Right ventricle myocardium superior (tissue), 1 donor: ENCODE results near the gene COL5A1. TPM values are rescaled to one million over a fixed set of nuclear protein-coding genes. Genes with fewer than 3 reads are reported as not detected.

Experiments used
- ATAC-seq: fragments of 200-7000 bp; cut with Tn5 transposase; one replicate; pipeline ENCODE4 v1.9.1; 2020; ENCODE audit warnings: mild to moderate bottlenecking; ENCODE audit not compliant: poor library complexity
- DNase-seq: peaks from one replicate; pipeline ENCODE4 v3.0.0-alpha.2; 2020
- intact Hi-C: fragments of 100-400 bp; cut with DNase I; formaldehyde crosslinking; loops from one replicate; pipeline ENCODE4 v1.11.2; 2022
- total RNA-seq: library from RNA; stranded (reverse); fragmentation: NEBNext Ultra II Directional; extraction: Animal tissue kit (Norgen Biotek cat#: 25700); gene quantifications from one replicate; pipeline ENCODE4 v1.2.1, GENCODE V29; 2021
- donor health status: DM: no; HTN: yes; CAD: no; lungs with severe emphysema.

Gene COL5A1
- total RNA-seq, 1 donor from 2014 or later = 12.7 TPM

DNA sequence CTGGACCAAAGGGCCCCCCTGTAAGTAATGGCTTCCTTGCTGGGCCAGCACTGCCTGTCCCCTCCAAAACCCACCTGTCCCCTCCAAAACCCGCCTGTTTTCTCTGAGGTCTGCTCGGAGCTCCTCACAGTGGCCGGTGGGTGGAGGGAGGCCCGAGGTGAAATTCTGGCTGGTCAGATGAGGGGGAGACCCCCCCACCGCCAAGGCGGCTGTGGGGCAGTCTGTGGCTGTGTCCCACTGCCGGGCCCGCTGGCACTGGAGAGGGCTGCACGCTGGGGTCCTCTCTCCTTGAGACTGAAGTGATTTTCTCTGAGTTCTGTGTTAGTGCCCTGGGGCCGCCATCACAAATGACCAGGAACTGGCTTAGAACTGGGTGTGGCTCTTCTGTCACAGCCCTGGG is 155.3 kb downstream of the COL5A1 start:
- no peak for ATAC-seq
- no peak for DNase-seq
- intact Hi-C loops = no loop called here

GRCh38 chr9:134800791-134801339 is 159.3 kb downstream of the COL5A1 start:
- peak; percentile 90 for ATAC-seq
- intact Hi-C loops = no loop called here
- DNase-seq = peak; percentile 72

DNA sequence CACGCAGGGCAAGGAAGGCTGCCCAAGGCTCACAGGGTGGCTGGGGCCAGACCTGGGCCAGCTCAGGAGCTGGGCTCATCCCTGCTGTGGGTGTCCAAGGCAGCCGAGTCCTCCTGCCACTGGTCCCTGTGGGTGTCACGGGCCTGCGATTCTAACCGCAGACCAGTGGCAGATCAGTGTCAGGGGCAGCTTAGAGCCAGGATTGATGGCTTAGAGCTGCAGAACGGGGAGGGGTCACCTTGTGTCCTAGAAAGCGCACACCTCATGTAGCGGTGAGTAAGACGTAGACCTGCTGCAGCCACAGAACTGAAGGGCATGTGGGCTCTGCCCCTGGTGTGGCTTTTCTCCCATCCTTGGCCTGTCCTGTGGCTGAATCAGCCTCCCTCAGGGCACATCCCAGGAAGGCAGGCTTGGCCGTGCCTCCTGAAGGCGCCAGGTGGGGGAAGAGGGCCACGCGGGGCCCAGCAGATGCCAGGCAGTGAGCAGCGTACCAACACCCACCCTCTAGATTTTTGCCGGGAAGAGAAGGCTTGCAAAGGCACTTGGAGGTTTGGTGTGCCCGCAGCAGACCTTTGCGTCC is 160.7 kb downstream of the COL5A1 start:
- DNase-seq (no peak), ATAC-seq (no peak)
- intact Hi-C loops = no loop called here

DNA sequence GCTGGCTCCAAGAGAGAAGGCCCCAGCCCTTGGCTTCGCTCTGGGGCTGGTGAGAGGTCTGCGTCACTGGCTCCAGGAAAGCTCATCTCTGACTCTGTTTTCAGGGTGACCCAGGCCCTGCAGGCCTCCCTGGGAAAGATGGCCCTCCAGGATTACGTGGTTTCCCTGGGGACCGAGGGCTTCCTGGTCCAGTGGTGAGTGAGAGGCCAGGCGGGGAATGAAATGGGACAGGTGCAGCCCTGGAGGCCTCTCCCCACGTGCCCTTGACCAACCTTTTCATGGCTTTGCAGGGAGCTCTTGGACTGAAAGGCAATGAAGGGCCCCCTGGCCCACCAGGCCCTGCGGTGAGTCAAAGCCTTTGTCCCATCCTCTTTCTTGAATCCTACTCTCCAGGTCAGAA is 163.3 kb downstream of the COL5A1 start:
- intact Hi-C loops = no loop called here
- no peak for ATAC-seq
- no peak for DNase-seq

- ATAC-seq = peak; percentile 56
- intact Hi-C loops = no loop called here
- DNase-seq = no peak
Observed at GRCh38 chr9:134807716-134808446, 166.3 kb downstream of the COL5A1 start.

DNA sequence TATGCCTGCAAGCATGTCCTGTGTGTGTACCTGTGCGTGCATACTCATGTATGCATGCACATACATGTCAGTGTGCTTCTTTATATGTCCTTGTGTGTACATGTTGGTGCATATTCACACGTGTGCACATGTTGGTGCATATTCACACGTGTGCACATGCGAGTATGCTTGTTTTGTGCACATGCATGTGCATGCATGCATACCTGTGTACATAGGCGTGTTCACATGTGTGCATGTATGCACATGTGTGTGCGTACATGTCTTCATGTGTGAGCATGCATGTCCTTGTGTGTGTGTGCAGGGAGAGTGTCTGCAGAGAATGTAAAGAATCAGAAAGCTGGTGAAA is 166.8 kb downstream of the COL5A1 start:
- no peak for ATAC-seq
- no peak for DNase-seq
- intact Hi-C loops = no loop called here

DNA sequence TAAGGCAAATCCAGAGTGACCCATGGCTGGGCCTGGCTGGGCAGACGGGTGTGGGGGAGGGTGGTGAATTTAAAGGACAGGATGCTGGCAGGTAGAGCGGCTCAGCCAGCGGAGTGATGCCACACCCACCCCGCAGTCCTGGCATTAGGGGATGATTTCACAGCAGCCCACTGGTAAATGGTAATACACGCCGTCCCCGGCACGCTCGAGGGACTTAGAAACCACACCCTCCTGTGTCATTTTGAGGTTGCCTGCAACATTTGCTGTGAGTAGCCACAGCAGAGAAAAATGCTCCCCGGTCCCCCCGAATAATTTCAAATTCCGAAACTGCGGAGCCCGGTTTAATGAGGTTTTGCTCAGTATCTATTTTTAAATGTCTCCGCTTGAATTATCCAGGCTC is 167.7 kb downstream of the COL5A1 start:
- intact Hi-C loops = no loop called here
- DNase-seq (no peak), ATAC-seq (no peak)

DNA sequence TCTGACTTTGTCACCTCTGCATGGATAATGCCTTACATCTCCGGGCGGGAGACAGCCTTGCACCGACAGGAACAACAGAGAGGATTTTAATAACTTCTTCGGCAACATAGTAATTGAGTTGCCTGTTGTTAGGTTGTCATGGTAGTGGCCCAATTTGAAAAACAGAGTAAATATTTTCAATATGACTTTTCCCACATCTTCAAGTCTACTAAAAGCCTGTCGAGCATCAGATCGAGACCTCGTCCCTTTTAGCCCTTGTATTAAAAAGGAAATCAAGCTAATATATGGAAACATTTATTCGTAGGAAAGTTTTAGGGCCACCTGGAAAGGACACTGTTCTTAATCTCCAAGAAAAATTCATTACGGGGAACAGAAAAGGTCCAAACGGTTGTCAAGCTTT is 168.2 kb downstream of the COL5A1 start:
- DNase-seq (no peak), ATAC-seq (no peak)
- intact Hi-C loops = no loop called here

DNA sequence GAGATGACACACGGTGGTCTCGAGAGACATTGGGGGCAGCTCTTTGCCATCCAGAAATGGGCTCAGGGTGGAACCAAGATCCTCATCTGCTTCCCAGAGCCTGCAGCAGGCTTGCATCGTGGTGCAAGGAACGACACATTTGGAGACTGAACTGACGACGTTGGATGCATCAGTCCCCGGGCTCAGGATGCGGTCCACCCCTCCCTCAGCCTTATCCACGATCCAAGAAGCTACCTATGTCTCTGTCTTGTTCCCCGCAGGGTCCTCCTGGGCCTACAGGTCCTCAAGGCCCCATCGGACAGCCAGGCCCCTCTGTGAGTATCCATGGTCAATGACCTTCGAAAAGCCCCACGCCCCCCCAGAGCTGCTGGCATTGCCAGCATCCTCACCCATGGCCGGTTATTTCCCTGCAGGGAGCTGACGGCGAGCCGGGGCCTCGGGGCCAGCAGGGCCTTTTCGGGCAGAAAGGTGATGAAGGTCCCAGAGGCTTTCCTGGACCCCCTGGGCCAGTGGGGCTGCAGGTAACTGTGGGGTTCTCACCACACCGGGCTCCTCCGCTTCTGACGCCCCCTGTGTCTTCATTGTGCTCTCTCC is 169.6 kb downstream of the COL5A1 start:
- no peak for DNase-seq
- intact Hi-C loops = no loop called here
- no peak for ATAC-seq

- intact Hi-C loops = no loop called here
- no peak for DNase-seq
- no peak for ATAC-seq
Observed at GRCh38 chr9:134811673-134812342, 170.2 kb downstream of the COL5A1 start.

DNA sequence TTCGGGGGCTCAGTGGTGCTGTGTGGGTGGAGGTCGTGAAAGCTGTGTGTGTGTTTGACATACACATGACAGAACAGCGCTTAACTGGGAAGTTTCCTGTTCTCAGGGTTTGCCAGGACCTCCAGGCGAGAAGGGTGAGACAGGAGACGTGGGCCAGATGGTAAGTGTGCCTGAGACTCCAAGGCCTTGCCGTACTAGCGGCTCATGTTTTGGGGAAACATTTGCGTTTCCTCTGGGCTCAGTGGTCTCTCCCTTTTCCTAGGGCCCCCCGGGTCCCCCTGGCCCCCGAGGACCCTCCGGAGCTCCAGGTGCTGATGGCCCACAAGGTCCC is 170.7 kb downstream of the COL5A1 start:
- no peak for ATAC-seq
- intact Hi-C loops = no loop called here
- DNase-seq = no peak

DNA sequence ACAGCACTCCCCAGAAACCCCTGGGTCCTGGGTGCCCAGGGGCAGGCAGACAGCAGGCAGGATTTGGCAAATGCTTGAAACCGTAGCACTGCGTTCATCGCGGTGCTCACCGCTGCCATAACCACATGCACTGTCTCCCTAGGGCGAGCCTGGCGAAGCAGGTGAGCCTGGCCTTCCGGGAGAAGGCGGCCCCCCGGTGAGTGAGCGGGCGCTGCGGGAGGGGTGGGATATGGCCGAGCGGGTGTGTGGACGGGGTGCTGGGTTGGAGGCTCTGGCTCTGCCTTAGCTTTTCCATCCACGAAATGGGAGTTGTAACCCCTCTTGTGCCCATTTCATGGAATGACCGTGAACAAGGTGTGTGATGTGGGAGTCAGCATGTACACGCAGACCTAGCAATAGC is 172.2 kb downstream of the COL5A1 start:
- intact Hi-C loops = no loop called here
- ATAC-seq (no peak), DNase-seq (no peak)

GRCh38 chr9:134814598-134815215 is 173.1 kb downstream of the COL5A1 start:
- intact Hi-C loops = no loop called here
- ATAC-seq = no peak
- DNase-seq = no peak

DNA sequence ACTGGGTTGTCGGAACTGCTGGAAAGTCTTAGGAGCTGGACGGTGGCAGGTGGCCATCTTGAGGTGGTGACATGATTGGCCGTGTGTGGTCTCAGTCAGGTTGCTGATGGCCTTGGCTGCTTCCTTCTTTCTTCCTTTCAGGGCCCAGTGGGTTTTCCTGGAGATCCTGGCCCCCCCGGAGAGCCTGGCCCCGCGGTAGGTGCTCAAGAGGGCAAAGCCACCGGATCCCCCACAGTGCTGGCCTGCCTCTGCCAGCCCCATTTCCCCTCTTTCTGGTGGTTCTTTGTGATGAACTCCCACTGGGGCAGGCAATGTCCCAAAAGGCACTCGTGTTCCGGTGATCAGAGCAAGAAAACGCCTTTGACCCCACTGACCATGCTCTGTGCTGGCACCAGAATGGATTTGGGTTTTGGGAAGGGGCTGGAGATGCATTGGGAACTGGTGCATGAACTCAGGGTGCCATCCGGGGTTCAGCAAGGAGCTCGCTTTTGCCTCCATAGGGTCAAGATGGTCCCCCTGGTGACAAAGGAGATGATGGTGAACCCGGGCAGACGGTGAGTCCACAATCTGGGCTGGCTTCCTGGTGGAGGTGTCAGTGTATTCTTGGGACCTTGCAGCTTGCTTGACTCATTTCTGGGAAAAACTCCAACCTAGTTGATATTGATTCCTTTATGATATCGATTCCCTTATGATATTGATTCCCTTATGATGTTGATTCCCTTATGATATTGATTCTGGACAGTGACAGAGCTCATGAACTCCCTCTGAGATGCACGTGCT is 174.0 kb downstream of the COL5A1 start:
- intact Hi-C loops = no loop called here
- ATAC-seq = no peak
- no peak for DNase-seq

- ATAC-seq (no peak), DNase-seq (no peak)
- intact Hi-C loops = no loop called here
Observed at GRCh38 chr9:134816264-134816663, 174.7 kb downstream of the COL5A1 start.

GRCh38 chr9:134818000-134818568 is 176.5 kb downstream of the COL5A1 start:
- no peak for DNase-seq
- intact Hi-C loops = no loop called here
- no peak for ATAC-seq

DNA sequence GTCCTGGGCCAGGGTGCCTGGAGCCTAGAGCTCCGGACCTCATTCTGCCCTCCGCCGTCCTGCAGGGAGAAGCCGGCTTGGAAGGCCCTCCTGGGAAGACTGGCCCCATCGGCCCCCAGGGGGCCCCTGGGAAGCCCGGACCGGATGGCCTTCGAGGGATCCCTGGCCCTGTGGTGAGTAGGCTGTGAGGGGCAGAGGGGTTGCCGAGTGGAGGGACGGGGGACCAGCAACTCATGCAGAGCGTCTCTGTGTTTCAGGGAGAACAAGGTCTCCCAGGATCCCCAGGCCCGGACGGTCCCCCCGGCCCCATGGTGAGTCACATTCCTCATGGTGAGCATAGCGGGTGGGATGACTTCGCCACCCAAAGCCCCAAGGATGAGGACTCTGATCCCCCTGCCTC is 177.0 kb downstream of the COL5A1 start:
- DNase-seq = no peak
- intact Hi-C loops = no loop called here
- no peak for ATAC-seq

DNA sequence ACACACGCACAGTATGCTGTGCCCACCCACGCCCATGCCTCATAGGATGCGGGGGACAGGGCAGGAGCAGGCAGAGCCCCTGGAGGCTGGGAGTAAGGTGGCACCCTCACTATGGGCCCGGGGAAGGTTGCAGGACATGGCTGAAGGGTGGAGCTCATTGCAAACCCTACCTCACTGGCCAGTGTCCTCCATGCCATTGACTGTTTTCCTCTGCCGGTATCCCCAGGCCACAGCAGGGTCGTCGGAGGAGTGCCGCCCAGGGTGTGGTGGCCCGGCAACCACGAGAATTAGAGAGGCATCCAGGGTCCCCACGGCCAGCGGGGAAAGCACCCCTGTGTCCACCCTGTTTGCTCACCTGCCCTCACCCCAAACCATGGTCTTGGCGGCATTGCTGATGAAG is 179.3 kb downstream of the COL5A1 start:
- DNase-seq (no peak), ATAC-seq (no peak)
- intact Hi-C loops = no loop called here
